Fibroblast of the conjunctiva (primary cell): ENCODE measurements around the gene OR2C3.
"Not testable (repeated sequence)": the region's sequence is repeated elsewhere in the genome, so short reads cannot be mapped to it uniquely, and the experiment has no call there.

Experiments
- DNase-seq: peaks from one replicate; pipeline ENCODE4 v3.0.0-alpha.2; 2010; ENCODE audit warnings: low read depth

The OR2C3 gene

DNA sequence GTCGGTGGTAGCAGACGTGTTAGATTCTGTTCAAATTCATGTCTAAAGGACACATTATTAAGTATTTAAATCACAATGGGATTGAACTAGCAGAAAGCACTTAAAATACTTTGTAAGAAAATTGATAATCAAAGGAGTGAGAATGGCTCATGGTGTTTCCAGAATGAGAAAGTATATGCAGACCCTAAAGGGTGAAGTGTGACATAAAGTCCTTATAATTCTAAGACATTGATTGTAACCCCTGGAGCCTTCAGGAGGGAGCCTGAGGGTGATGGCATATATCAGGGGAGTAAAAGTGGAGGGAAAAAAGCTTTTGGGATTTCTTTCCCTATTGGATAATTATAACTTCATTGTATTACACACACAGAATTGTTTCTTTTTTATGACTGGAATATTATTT, at the start of gene OR2C3:
Gene OR2C3, minus strand, starts transcription at position 101 of the 400 bp plus-strand sequence. CDS start 3,929 bp downstream, outside the sequence.
- no peak for DNase-seq

DNA sequence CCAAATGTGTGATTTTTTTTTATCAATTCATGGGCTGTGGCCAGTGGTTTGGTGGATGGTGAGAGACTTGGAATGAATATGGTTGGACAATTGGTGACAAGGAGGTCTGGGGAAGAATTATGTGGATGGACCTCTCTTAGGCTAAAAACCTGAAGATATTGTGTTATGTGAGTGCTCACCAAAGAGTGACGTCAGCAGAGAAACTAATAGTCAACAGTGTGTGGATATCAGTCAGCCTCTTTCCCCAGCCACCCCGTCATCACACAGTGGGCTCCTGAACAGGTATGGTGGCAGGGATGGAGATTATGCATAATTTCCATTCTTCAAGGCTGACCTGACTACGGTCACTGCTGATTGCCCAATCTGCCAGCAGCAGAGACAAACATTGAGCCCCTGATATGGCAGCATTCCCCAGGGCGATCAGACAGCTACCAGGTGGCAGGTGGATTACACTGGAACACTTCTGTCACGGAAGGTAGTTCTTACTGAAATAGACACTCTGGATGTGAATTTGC, 42.8 kb upstream of the OR2C3 start:
- no peak for DNase-seq

DNA sequence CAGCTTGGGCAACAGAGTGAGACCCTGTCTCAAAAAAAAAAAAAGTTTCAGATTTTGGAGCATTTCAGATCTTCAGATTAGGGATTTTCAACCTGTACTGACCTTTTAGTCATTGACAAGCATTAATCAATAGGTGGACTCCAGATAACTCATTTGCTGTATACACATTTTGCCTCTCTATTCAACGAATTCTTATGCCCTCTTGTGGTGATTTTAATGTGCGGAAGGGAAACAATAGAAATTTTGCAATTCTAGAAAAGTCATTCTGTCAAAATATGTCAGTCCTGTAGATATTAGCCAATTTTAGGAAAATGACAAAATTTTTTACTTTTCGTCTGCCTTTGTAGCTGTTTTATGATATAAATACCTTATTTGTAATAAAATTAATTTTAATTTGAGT, 40.3 kb upstream of the OR2C3 start:
- no peak for DNase-seq

DNA sequence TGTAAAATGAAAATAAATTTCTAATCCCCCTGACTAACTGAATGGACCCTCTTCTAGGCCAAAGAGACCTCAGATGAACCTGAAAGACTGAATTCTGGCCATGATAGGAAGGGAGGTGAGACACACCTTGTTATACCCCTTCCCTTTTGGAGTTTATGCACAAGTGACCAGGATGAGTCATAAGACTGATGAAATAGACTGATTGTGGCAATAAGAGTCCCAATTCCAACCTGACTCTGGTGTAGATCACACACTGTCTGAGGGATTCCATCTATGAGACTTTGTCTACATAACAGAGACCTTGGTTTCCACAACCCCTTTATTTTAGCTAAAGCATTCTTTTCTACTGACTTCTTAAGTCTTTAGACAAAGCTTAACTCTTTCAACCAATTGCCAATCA, 38.4 kb upstream of the OR2C3 start:
- DNase-seq: no peak

DNA sequence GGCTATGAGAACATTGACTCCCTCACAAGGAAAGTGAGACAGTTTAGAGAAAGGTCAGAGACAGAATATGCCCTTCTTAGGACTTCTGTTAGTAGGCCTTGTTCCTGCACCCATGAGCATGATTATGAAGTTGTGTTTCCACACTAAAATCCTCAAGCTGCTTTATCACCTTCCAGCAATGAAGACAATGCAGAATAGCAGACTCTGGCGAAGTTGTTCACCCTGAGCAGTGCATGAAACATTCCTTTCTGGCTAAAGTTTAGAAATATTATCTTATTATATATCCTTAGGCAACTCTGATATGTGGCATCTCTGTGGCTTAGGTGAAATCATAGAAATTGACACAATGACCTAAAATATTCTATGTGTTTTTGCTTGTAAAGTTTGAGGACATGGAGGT, 38.0 kb upstream of the OR2C3 start:
- DNase-seq: no peak

DNA sequence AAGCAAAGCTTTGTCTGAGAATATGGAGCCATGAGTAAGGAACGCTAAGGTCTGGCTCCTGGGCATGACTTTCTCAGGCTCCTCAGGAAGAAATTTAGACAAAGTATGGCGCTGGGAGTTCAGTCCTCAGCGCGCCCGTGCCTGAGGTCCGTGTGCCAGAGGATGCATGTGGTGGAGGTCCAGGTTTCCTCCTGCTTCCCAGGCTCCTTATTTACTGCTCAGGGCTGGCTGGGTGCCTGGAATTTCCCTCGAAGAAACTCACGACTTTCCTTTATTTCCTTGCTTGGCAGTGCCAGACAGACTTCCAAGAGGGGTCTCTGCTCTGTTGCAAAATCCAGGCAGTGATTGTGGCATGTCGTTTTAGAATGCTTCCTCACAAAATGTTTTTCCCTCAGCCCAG, 26.0 kb upstream of the OR2C3 start:
- no peak for DNase-seq

DNA sequence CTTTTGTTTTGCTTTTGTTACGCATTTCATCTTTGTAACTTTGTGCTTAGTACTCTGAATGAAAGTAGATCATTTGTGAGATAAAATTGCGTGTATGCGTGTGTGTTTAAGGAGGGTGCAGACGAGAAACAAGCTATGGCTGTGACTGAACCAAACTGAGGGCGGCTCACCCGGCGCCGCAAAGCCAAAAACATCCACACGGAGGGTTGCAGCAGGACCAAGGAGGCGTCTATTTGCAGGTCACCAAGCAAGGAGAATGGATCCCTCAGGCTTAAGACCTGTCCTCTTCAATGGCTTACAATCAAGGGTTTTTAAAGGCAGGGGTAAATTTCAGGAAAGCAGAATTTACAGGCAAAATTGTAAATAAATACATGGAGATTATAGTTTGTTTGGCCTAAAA, 25.5 kb upstream of the OR2C3 start:
- DNase-seq: no peak

DNA sequence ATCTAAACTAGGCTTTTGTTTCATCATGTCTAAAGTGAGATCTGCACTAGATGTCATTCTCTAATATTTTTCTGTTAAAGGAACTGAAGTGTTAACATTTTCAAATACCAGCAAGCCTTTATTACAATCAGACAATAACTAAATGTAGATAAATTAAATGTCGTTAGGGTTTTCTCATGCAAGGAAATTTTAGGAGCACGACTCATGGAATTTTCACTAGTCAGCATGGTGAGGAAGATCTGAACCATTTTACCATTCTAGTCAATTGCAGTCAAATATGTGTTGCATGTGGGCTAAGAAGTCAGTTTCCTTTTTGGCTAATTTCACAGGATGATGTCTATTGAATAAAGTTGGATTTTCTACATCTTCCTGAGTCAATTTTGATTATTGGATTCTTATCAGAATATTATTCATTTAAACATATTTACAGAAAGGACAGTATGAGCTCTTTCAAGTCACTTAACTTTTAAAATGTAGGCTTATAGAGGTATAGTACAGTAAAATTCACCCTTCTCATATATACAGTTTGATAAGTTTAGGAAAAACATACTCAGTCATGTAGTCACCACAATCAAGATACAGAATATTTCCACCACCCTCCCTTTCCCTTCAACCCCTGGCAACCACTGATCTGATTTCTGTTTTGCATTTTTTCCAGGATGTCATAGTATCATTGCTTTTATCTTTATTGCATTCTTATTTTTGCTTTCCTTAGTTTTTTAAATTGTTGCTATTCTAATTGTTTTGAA, 21.9 kb upstream of the OR2C3 start:
- no peak for DNase-seq

DNA sequence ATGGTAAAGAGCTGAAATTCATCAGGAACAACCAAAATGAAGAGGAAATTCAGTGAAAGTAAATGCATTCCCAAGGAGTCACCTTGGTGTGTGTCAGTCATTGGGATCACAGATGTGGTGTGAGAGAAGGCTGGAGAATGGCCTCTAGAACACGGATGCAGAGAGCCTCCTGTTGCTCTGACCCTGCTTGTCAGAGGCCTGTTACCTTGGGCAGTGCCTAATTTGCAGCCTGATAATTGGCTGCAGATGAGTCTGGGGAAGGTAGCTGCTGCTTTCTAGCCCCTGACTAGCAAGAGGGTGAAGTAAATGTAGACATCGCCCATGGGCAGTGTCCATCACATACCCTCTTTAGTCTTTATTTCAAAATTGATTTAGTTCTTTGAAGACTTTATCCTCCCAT, 16.0 kb upstream of the OR2C3 start:
- DNase-seq: no peak

DNA sequence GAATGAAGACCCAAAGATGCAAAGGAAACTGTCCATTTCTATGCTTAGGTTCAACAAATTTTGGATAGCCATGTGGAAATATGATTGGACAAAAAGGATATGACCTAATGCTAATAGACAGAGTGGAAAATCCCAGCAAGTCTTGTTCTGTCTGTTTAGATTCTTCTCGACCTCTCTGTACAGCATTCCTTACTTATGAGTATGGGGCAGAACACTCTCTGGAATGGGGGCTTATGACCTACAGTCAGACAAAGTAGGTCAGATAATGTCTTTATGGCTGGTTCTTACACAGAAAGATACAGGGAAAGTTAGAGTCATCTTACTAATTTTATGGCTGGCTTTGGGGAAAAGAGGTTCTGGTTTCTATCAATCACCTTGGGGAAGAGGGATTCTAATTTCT, 15.5 kb upstream of the OR2C3 start:
- DNase-seq: no peak

DNA sequence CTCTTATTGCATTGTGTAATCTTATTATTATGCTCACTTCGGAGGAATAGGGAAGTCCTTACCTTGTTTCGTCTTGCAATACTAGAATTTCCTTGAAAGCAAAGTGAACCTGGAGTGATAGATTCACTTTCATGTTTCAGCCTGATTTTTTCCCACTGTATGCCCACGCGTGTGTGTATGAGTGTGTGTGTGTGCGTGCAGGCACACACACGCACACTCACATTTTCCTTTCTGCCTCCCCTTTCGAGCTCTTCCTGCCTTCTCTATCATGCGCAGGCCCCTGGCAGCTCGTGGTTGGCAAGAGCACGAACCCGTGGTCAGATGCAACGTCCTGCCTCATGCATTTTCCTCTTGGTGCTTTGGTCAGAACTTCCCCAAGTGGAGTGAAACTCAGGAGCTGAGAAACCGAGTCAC, 12.5 kb upstream of the OR2C3 start, which contains the start of gene GCSAML:
Gene GCSAML, plus strand, starts transcription at position 366 of the 414 bp plus-strand sequence. CDS start 58 bp downstream, outside the sequence.
- no peak for DNase-seq

DNA sequence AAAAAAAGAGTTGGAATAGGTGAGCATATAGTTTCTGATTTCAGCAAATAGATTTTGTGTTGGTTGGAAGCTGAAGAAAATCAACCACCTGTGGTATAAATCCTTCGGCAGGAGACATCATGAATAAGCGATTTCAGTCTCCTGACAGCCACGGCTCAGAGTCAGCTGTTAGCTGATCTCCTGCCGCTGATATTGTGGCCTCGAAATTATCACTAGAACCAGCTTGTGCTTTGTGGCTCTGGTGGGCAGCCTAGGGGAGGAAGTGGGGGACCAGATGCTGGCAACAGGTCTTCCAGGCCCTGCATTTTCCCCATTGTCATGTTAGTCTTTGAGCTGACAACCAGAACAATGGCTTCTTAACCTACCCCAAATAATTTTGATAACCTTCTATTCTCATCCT, 11.9 kb upstream of the OR2C3 start:
- DNase-seq: no peak

DNA sequence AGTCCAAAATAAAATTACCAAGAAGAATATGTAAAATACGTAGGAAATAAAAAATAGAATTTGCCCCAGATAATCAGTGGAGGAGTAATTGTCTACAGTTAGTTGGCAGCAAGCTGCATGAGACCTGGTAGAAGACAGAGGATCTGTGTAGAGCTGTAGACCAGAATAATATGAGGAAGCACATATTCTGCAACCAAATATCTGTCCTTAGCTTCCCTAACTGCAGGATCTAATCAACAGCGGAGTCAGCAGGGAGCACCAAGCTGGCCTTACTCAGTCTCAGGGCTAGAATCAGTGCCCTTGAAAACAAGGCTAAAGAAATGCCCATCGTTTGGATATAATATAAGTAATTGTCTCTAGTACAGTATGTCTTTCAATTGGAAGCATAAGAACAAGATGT, 6.6 kb upstream of the OR2C3 start:
- DNase-seq: no peak

DNA sequence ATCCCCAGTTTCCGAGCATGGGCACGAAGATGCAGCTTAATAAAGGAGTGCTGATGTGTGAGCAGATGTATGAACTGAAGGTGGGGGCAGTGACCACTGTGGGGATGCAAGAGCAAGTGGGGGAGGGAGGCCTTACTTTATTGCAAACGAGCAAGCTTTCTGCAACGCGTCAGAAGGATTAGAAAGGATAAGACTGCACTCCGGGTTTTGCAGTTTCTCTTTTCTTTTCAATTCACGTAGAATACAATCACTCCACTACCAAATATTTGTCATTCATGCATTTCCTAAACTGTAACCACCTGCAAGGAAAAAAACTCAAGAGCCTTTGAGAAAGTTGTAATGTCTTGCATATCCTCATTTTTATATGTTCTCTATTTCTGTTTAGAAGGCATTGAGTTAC, 4.3 kb upstream of the OR2C3 start:
- DNase-seq: no peak

DNA sequence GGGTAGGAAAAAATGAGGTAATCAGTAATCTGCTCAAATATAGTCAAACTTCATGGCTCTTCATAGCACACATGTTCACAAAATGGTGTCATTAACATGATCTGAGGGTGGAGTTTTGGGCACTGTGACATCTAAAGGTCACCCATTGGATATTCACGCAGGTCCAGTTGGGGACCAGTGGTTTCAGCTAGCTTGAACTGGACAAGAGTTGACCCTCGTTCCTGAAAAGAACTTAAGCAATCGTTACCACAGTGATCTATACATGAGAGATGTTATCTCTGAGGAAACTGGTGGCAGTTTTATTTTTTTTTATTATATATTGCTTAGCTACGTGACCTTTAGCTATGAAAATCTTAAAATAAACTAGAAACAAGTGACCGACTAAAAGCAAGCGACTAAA, 3.0 kb upstream of the OR2C3 start:
- no peak for DNase-seq

DNA sequence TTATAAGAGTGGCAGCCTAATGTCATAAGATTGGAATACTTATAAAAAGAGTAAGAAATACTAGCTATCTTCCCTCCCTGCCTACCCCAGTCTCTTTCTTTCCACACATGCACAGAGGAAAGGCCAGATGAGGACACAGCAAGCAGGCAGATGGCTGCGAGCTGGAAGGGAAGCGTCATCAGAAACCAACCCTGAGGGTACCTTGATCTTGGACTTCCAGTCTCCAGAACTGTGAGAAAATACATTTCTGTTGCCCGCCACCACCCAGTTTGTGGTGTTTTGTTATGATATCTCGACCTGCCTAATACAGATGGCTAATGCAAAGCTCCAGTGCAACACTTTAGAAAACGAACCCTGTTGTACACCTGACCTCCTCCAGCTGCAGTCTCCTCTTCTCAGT, 2.3 kb upstream of the OR2C3 start:
- no peak for DNase-seq

DNA sequence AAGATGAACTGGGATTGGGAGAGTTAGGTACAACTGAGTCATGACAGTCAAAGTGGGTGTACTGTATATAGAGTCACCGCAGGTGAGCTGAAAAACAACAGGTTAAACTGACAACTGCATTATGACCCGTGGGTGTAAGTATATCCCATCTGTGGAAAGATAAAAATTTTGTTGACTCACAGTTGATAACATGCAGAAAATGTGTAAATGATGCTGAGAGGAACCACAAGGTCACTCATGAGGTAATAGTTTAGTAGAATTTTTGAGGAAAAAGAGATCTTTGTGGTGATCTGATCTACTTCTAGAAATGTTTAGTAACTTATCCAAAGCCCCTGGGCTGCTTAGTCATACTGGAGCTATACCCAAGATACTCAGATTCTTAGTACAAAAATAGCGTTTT, 838 bp downstream of the OR2C3 start:
- no peak for DNase-seq

DNA sequence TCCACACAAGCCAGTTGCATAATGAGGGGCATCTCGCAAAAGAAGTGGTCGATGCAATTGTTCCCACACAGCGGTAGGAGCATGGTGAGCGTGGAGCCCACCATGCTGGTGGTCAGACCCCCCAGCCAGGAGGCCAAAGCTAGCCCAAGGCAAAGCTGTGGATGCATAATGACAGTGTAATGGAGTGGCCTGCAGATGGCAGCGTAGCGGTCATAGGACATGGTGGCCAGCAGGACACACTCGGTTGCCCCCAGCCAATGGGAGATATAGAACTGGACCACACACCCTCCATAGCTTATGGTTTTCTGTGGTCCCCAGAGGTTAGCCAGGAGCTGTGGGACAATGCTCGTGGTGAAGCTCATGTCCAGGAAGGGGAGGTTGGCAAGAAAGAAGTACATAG, 4.3 kb downstream of the OR2C3 start:
- no peak for DNase-seq

DNA sequence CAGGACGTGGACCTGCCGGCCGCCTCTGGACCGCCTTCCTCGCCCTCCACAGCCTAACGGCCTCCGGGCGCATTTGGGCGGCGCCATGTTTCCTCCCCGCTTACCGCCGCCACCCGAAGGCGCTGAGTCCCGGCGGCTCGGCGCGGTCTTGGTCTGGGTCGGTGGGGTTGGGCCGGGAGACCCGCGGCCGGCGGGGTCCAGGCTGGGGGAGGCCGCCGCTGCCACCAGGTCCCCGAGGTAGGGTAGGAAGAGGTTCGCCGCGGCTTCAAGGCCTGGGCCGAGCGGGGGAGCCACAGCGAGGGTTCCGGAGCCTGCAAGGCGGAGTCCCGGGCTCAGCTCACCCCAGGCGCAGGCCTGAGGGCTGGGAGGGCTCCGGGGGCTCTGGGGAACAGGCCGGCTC, 5.5 kb downstream of the OR2C3 start:
- no peak for DNase-seq

DNA sequence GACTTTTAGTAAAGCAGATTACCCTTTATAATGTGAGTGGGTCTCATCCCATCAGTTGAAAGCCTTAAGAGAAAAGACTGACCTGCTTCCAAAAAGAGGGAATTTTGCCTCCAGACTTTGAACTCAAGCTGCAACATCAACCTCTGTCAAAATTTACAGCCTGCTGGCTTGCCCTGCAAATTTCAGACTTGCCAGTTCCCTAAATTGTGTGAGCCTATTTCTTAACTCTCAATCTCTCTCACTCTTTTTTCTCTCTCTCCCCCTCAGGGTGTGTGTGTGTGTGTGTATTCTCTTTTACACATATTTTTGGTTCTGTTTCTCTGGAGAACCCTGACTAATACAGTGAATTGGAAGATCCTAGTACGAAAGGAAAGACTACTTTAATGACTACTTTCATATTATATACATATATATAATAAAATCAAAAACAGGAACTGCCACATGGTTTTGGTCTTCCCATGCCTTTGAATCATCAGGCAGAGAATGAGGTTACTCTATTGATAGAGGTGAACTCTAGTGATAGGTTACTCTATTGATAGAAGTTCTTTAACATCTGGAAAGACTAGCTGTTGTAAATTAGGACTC, 6.4 kb downstream of the OR2C3 start:
- DNase-seq: no peak

DNA sequence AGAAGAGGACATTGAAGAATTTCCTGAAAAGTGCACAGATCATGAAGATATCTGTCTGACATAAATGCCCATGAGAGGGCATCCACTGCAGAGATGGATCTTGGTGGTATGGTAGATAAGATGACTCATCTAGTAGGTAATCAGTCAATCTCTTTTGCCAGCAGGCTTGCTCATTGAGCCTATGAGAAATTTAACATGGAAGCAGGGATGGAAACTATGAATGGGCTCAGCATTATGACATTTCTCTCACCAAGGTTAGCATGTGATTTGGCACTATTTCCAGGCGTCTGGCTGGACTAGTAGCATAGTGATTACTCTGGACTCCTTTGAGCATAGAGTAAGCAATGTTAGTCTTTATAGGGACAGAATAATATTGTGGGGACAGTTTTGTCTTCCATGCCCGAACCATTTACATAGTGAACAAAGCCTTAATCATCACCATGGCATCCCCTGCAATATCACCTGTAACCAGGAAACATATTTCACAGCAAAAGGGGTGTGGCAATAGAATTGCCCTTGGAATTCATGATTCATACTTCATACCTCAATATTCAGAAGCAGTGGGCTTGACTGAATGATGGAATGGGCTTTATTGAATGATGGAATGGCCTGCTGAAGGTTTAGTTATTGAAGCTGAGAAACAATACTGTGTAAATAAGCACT, 7.3 kb downstream of the OR2C3 start:
- DNase-seq: no peak

DNA sequence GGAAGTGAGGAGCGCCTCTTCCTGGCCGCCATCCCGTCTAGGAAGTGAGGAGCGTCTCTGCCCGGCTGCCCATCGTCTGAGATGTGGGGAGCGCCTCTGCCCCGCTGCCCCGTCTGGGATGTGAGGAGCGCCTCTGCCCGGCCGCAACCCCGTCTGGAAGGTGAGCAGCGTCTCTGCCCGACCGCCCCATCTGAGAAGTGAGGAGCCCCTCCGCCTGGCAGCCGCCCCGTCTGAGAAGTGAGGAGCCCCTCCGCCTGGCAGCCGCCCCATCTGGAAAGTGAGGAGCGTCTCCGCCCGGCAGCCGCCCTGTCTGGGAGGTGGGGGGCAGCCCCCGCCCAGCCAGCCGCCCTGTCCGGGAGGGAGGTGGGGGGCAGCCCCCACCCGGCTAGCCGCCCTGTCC, 14.4 kb downstream of the OR2C3 start:
- DNase-seq: not testable (repeated sequence)

DNA sequence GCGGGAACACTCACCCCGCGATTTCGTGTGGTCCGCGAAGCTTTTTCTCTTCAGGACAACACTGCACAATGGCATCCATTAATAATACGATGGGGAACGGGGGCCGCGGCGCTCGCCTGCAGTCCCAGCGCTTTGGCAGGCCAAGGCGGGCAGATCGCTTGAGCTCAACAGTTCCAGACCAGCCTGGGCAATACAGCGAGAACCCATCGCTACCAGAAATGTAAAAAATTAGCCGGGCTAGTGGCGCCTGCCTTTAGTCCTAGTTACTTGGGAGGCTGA, 17.7 kb downstream of the OR2C3 start:
- no peak for DNase-seq
